SIG-M5 (cell line): Measurements from ENCODE around the gene PTPN2.
A peak's percentile ranks its signal among the peaks of the same experiment; 100 is the strongest.
"Not testable (repeated sequence)": the region's sequence is repeated elsewhere in the genome, so short reads cannot be mapped to it uniquely, and the experiment has no call there.

Source experiments
- DNase-seq: peaks from one replicate; lab custom pipeline; 2025; lab: John Stamatoyannopoulos, UW

The PTPN2 gene

GRCh38 chr18:12883684-12884405 is at the start of gene PTPN2:
PTPN2 (minus strand) TSS chr18:12884237; CDS start chr18:12884141, 96 bp downstream.
- DNase-seq, result peak; percentile 74

GRCh38 chr18:12933327-12933726 is 49.3 kb upstream of the PTPN2 start:
- DNase-seq, result no peak

GRCh38 chr18:12930908-12931307 is 46.9 kb upstream of the PTPN2 start:
- DNase-seq, result no peak

- DNase-seq, result no peak
Measured at GRCh38 chr18:12930376-12930775, 46.3 kb upstream of the PTPN2 start.

- no peak for DNase-seq
Measured at GRCh38 chr18:12929477-12930083, 45.5 kb upstream of the PTPN2 start.

- no peak for DNase-seq
Measured at GRCh38 chr18:12928641-12929040, 44.6 kb upstream of the PTPN2 start.

GRCh38 chr18:12928206-12928605 is 44.2 kb upstream of the PTPN2 start:
- DNase-seq, result no peak

- DNase-seq, result no peak
Measured at GRCh38 chr18:12924616-12925015, 40.6 kb upstream of the PTPN2 start.

- DNase-seq, result no peak
Measured at GRCh38 chr18:12922266-12922665, 38.2 kb upstream of the PTPN2 start.

GRCh38 chr18:12921178-12921577 is 37.1 kb upstream of the PTPN2 start:
- no peak for DNase-seq

- DNase-seq, result no peak
Measured at GRCh38 chr18:12911929-12912703, 28.1 kb upstream of the PTPN2 start.

- no peak for DNase-seq
Measured at GRCh38 chr18:12911025-12911928, 27.2 kb upstream of the PTPN2 start.

GRCh38 chr18:12908706-12909105 is 24.7 kb upstream of the PTPN2 start:
- DNase-seq, result no peak

- no peak for DNase-seq
Measured at GRCh38 chr18:12907258-12907925, 23.4 kb upstream of the PTPN2 start.

- DNase-seq, result no peak
Measured at GRCh38 chr18:12906773-12907172, 22.7 kb upstream of the PTPN2 start.

- no peak for DNase-seq
Measured at GRCh38 chr18:12906119-12906518, 22.1 kb upstream of the PTPN2 start.

GRCh38 chr18:12904012-12904516 is 20.0 kb upstream of the PTPN2 start:
- no peak for DNase-seq

GRCh38 chr18:12901208-12901607 is 17.2 kb upstream of the PTPN2 start:
- DNase-seq, result not testable (repeated sequence)

GRCh38 chr18:12896784-12897333 is 12.8 kb upstream of the PTPN2 start:
- not testable (repeated sequence) for DNase-seq

- no peak for DNase-seq
Measured at GRCh38 chr18:12895626-12896025, 11.6 kb upstream of the PTPN2 start.

GRCh38 chr18:12895014-12895413 is 11.0 kb upstream of the PTPN2 start:
- no peak for DNase-seq
